Stomach (tissue), 4 donors: ENCODE measurements around the gene CHD1.

Source experiments
- POLR2A ChIP-seq, 4 donors: fragments of 450-650 bp; IDR thresholded peaks; one replicate each; pipeline ENCODE4 v1.6.1; 2016; ENCODE audit warnings: antibody characterized with exemption in 4 of 4, control low read depth in 2 of 4, mild to moderate bottlenecking in 1 of 4, moderate library complexity in 1 of 4
- TF ChIP-seq, protein P1 (sequence below), 7 experiments: fragments of 450-650 bp in 4 of 7; fragments of 200-600 bp in 3 of 7; sonication (generic) in 3 of 7; IDR thresholded peaks; one replicate each; pipeline ENCODE4 v1.5.1; 2016 to 2019; ENCODE audit warnings: antibody characterized with exemption in 7 of 7, control low read depth in 2 of 7, mild to moderate bottlenecking in 1 of 7

GRCh38 chr5:98805070-98805469 is 123.7 kb downstream of the CHD1 start:
- TF ChIP-seq, protein P1, sequence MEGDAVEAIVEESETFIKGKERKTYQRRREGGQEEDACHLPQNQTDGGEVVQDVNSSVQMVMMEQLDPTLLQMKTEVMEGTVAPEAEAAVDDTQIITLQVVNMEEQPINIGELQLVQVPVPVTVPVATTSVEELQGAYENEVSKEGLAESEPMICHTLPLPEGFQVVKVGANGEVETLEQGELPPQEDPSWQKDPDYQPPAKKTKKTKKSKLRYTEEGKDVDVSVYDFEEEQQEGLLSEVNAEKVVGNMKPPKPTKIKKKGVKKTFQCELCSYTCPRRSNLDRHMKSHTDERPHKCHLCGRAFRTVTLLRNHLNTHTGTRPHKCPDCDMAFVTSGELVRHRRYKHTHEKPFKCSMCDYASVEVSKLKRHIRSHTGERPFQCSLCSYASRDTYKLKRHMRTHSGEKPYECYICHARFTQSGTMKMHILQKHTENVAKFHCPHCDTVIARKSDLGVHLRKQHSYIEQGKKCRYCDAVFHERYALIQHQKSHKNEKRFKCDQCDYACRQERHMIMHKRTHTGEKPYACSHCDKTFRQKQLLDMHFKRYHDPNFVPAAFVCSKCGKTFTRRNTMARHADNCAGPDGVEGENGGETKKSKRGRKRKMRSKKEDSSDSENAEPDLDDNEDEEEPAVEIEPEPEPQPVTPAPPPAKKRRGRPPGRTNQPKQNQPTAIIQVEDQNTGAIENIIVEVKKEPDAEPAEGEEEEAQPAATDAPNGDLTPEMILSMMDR (IDR thresholded peaks at IDR 0.05) = no peak
- TF ChIP-seq POLR2A (IDR thresholded peaks at IDR 0.05) = no peak
